Measurements from ENCODE around the gene GPX3.

DNA sequence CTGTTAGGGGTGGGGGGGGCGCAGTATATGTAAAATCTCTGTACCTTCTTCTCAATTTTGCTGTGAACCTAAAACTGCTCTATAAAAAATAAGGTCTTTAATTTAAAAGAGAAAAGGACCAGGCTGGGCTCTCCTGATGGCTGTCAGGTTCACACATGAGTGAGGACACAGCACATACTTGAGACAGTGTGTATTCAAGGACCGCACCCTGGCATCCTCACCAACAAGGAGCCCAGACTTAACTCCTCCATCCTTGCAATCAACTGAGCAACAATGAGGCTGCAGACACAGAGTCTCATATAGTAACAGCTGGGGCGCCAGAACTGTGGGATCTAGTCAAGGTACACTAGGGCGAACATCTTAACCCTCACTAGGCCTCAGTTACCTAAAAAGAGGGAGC is 50.6 kb downstream of the GPX3 start:
- TF ChIP-seq CTCF (IDR thresholded peaks at IDR 0.05; ENCODE audit: poor library complexity) (no peak), EZH2 (IDR thresholded peaks at IDR 0.05; ENCODE audit: borderline replicate concordance) (no peak), EZH2phosphoT487 (IDR thresholded peaks at IDR 0.05; ENCODE audit: low read depth, severe bottlenecking, unreplicated experiment) (no peak)

Measured in hepatocyte (in vitro differentiated cells).